C4-2B (cell line): ENCODE results near the gene TAGAP.

Source experiments
- ZFX ChIP-seq: fragments of 450-650 bp; IDR thresholded peaks from 2 replicates; pipeline ENCODE4 v1.6.1; 2017
- TF ChIP-seq, protein P1 (sequence below): fragments of 450-650 bp; conservative IDR thresholded peaks from 2 replicates; pipeline ENCODE4 v1.5.1; 2017; ENCODE audit warnings: mild to moderate bottlenecking

- TF ChIP-seq, protein P1, sequence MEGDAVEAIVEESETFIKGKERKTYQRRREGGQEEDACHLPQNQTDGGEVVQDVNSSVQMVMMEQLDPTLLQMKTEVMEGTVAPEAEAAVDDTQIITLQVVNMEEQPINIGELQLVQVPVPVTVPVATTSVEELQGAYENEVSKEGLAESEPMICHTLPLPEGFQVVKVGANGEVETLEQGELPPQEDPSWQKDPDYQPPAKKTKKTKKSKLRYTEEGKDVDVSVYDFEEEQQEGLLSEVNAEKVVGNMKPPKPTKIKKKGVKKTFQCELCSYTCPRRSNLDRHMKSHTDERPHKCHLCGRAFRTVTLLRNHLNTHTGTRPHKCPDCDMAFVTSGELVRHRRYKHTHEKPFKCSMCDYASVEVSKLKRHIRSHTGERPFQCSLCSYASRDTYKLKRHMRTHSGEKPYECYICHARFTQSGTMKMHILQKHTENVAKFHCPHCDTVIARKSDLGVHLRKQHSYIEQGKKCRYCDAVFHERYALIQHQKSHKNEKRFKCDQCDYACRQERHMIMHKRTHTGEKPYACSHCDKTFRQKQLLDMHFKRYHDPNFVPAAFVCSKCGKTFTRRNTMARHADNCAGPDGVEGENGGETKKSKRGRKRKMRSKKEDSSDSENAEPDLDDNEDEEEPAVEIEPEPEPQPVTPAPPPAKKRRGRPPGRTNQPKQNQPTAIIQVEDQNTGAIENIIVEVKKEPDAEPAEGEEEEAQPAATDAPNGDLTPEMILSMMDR = no peak
- no peak for TF ChIP-seq ZFX
These were observed 17.8 kb upstream of the TAGAP start for GRCh38 chr6:159062564-159062945.
